Gastroesophageal sphincter (tissue), 3 donors: ENCODE measurements around the gene POR.

Experiments used
- CTCF ChIP-seq, 4 experiments: fragments of 200-600 bp in 2 of 4; fragments of 450-650 bp in 2 of 4; sonication (generic) in 1 of 4; IDR thresholded peaks; one replicate each; pipeline ENCODE4 v1.5.1; 2017 to 2019; ENCODE audit warnings: antibody characterized with exemption in 4 of 4, mild to moderate bottlenecking in 2 of 4, moderate library complexity in 2 of 4
- POLR2A ChIP-seq, 2 donors: fragments of 450-650 bp; IDR thresholded peaks; one replicate each; pipeline ENCODE4 v1.6.1; 2017; ENCODE audit warnings: antibody characterized with exemption in 2 of 2, mild to moderate bottlenecking in 2 of 2, moderate library complexity in 1 of 2
- POLR2AphosphoS5 ChIP-seq: sonication (generic); formaldehyde crosslinking; IDR thresholded peaks from one replicate; pipeline ENCODE4 v1.6.1; 2017; ENCODE audit warnings: antibody characterized with exemption

GRCh38 chr7:75953931-75954330 lies 39.0 kb downstream of the POR start:
- TF ChIP-seq POLR2AphosphoS5 (no peak), POLR2A (IDR thresholded peaks at IDR 0.05) (no peak), CTCF (IDR thresholded peaks at IDR 0.05) (no peak)
